SIG-M5 (cell line): ENCODE data around the gene CTNNBIP1.

Experiments
- DNase-seq: peaks from one replicate; lab custom pipeline; 2025; lab: John Stamatoyannopoulos, UW

The CTNNBIP1 gene

DNA sequence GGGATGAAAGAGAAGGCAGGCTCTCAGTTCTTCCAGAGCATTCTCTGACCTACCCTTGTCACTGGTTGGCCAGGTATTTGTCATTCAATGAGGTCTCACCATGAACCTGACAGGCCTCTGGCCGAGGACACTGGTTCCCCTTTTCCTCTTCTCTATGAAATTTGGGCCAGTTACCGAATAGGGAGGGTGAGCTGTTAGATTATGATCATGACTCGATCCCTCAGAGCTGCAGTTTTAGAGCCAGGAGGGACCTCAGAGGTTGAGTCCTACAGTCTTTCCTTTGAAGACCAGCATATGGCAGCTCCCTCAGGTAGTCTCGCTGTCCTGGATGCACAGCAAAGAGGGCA is 56.8 kb downstream of the CTNNBIP1 start:
- DNase-seq: no peak

DNA sequence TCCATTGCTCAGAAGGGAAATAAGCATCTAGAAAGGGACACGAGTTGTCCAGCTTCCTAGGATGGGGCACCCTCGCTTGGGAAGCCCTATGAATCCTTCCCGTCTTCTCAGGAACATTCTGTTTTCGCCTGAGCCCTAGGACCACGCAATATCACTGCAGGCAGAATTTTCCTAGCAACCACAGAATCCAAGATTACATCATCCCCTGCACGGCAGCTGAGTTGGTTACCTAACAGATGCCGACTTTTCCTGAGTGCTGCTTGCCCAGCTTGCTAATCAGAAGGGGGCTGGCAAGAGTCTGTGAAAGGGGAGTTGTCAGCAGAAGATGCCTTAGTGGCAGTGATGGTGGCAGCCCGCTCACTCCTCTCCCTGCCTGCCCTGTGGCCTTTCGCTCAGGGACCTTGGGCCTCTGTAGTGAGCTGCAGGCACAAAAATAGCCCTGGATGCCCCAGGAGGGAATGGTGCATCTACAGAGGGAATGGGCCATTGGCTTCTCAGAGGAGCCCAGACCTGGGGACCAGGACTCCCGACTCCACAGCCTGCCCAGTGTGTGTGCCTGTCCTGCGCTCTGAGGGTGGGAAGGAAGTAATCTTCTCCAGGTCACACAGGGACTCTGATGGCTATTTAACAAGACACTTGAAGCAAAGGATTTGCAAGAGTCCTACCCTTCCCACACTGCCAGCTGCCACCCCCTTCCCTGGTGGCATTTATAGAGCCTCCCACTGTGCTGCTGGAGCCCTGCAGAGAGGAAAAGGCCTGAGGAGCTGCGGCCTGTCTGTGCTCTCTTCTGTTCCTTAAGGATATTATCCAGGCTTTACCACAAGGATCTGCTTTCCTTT is 57.4 kb downstream of the CTNNBIP1 start:
- no peak for DNase-seq

DNA sequence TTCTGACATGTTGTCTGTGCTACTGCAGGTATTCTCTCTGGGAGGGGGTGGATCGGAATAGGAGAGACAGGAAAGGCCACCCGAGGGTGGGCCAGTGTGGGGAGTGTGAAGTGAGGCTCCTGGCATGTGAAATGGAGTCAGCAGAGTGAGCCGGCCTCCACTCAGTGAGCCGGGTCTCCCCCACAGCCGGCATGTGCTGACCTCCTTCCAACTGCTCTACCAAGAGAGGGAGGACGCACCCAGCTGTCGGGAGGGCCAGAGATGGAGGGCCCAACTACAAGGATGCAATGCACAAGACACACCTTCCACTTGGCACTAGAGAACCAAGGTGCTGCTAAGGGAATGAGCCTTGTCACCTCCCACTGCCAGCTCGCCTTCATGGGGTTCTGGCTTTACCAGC is 58.1 kb downstream of the CTNNBIP1 start:
- DNase-seq: no peak

DNA sequence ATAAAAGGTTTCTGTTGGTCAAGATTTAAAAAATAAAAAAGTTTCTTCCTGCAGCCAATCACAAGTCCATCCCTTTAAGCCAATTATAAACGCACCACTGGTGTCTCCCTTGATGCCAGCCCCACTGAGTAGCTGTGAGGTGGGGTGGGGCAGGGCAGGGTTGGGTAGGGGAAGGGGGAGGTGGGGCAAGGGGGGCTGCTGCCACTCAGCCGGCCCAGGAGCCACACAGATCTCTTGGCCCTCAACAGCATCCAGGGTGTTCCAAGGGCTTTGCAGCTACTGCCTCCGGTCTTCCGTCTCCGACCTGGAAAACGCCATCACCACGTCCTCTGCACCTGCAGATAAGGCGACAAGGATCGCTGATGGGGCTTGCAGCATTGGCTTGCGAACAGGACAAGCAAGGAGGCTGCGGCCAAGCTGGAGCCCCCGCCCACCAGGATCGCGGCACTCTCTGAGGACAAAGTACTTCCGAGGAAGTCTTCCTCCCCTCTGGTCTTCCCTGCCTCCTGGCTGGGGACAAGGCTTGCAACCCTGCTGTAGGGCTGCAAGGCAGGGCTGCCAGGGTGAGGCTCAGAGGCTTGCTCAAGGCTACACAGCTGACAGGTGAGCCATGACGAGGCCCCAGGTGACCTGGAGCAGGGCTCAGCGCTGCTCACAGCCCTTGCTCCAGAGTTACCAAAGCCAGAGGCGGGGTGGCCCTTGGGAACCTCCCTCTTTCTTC is 59.5 kb downstream of the CTNNBIP1 start:
- DNase-seq: no peak

GRCh38 chr1:9849691-9850441 is 60.2 kb downstream of the CTNNBIP1 start:
- DNase-seq: no peak

- no peak for DNase-seq
Measured at GRCh38 chr1:9848022-9848421, 62.0 kb downstream of the CTNNBIP1 start.

GRCh38 chr1:9847269-9847668 is 62.8 kb downstream of the CTNNBIP1 start:
- DNase-seq: no peak

- DNase-seq: no peak
Measured at GRCh38 chr1:9846611-9847171, 63.4 kb downstream of the CTNNBIP1 start.

- no peak for DNase-seq
Measured at GRCh38 chr1:9845914-9846313, 64.2 kb downstream of the CTNNBIP1 start.

DNA sequence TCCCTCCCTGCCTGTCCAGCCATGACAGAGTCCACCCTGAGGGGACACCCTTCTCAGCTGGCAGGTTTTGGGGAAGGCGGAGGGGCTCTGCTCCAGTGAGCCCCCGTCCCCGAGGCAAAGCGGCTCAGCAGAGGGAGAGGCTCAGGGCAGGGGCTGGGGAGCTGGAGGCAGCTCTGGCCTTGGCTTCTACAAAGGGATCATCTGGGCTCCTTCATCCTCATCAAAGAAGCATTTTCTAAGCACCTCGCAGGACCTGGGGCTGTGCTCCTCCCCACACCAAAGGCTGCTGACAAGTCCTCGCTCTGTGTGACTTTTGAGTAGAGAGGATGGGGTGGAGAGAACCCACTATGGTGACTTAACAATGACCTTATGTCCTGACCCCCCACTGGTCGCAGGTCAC is 65.3 kb downstream of the CTNNBIP1 start:
- DNase-seq: no peak

GRCh38 chr1:9844106-9844505 is 66.0 kb downstream of the CTNNBIP1 start:
- no peak for DNase-seq

DNA sequence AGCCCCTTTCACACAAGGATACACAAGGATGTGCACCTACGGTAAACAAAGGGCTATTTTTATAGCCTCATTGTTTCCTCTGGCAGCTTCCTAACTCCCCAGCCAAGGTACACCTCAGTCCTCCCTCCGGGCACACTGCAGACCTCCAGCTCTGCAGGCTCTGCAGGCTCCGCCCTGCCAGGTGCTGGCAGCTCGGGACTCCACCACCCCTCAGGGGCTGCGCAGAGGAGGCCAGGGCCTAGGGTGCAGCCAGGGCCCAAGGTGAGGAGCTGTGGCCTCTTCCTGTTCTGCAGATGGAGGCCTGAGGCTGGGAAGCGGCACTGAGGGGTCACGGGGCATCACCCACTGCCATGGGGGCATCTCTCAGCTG is 66.5 kb downstream of the CTNNBIP1 start:
- no peak for DNase-seq

- DNase-seq: no peak
Measured at GRCh38 chr1:9842781-9843575, 67.1 kb downstream of the CTNNBIP1 start.

GRCh38 chr1:9842073-9842711 is 67.9 kb downstream of the CTNNBIP1 start:
- DNase-seq: no peak

DNA sequence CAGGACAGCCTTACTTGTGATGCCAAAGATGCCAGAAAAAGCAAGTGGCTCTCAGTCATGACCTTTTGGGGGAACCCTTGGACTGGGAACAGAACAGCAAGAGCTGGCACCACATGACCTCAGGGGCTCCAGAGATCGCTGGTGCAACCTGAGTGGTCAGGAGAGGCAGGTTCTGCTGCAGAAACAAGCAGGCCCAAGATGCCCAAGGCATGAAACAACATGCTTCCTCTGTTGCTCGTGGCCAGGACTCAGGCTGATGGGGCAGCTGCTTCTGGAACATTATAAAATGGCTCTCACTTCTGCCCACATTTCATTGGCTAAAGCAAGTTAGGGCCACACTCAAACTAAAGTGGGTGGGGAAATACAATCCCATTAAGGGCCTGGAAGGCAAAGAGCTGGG is 68.6 kb downstream of the CTNNBIP1 start:
- no peak for DNase-seq

DNA sequence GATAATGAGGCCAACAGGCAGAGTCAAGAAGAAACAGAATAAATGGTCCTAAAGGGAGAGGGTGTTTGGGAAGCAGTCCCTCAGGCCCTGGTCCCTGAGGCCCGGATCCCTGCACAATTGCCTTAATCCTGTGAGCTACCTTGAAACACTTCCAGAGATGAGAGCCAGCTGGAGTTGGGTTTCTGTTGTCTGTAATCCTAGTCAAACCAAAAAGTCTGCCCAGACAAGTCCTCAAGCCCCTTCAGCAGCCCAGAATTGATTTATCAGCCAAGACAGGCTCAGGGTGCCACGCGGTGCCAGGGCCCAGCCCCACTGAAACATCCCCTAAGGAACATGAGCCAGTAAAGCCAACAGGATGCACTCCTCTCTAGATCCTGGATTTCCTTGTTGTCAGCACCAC is 69.9 kb downstream of the CTNNBIP1 start:
- no peak for DNase-seq

GRCh38 chr1:9838946-9839345 is 71.1 kb downstream of the CTNNBIP1 start:
- no peak for DNase-seq

DNA sequence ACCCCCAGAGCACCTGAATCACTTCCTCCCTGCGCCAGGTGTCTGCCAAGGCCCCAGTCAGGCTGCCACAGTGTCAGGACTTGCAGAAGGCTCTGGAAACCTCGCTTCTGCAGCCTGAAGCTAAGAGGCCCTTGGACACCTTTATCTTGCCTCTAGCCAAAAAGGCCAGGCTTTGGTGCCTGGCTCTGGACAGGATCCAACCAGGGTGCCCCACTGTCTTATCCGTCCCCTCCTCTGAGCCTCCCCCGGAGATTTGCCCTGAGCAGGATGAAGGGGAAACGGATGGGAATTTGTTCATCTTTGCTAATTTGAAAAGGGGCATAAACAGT is 73.5 kb downstream of the CTNNBIP1 start:
- DNase-seq: no peak

- DNase-seq: no peak
Measured at GRCh38 chr1:9835758-9836631, 74.1 kb downstream of the CTNNBIP1 start.

DNA sequence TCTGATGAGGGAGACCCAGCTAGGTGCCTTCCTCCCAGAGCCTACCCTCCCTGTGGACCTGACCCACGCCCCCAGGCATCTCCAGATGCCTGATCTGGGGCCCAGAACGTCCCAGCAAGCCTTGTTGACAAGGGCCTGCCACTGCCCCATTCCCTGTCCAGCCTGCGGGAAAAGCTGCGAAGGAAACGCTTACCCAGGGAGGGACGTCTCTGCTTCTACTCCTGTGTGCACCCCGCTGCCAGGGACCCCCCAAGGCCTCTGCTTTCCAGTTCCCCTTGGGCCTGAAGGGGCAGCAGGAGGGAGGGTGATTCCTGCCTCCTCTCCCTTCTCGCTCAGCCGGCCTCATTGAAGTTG is 74.7 kb downstream of the CTNNBIP1 start:
- DNase-seq: no peak

DNA sequence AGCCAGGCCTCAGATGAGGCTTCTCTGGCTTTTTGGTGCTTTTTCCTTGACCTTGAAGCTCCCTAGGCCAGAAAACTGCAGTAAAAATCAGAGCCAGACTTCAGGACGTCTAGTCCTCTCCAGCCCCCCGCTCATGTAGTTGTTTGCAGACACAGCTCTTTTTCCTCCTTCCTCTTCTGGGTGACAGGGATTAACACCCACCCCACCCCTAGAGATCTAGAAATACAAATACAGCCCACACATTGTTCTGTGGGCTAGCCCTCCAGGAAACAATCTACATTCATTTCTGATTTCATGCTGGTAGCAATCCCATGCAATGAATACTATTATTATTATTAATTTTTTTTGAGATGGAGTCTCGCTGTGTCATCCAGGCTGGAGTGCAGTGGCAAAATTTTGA is 76.4 kb downstream of the CTNNBIP1 start:
- no peak for DNase-seq
